HepG2 (cell line): Measurements from ENCODE around the gene HECA. TPM values are rescaled to one million over a fixed set of nuclear protein-coding genes. Genes with fewer than 3 reads are reported as not detected.

Source experiments
- CEBPG ChIP-seq: IDR thresholded peaks from 2 replicates; pipeline ENCODE4 v1.6.1; 2016
- FOXM1 ChIP-seq: sonication (generic); formaldehyde crosslinking; IDR thresholded peaks from 2 replicates; pipeline ENCODE4 v1.5.0; 2020; ENCODE audit warnings: missing genetic modification reagents
- KDM5A ChIP-seq: fragments of 200-600 bp; sonication (generic); IDR thresholded peaks from 2 replicates; pipeline ENCODE4 v1.7.0; 2018; ENCODE audit warnings: antibody characterized with exemption, mild to moderate bottlenecking, low read length, borderline replicate concordance
- MAZ ChIP-seq, 2 experiments: sonication (generic) in 1 of 2; formaldehyde crosslinking in 1 of 2; IDR thresholded peaks; 2 replicates each; pipeline versions ENCODE4 v1.5.0 to v1.6.1; 2012 to 2020; ENCODE audit warnings: low read depth in 2 of 2, mild to moderate bottlenecking in 2 of 2, borderline replicate concordance in 1 of 2, improper control_type of control experiment in 1 of 2, low read length in 1 of 2, missing genetic modification reagents in 1 of 2, moderate library complexity in 1 of 2
- NFYC ChIP-seq: IDR thresholded peaks from 2 replicates; pipeline ENCODE4 v1.6.1; 2016; ENCODE audit warnings: missing genetic modification reagents, missing compliant biosample characterization
- RXRA ChIP-seq: sonication (generic); formaldehyde crosslinking; IDR thresholded peaks from 2 replicates; pipeline ENCODE4 v1.5.1; 2020; ENCODE audit warnings: missing genetic modification reagents
- SOX13 ChIP-seq, 3 experiments: fragments of 450-650 bp in 1 of 3; sonication (generic) in 1 of 3; formaldehyde crosslinking in 1 of 3; IDR thresholded peaks in 2 of 3; conservative IDR thresholded peaks in 1 of 3; 2 replicates each; pipeline versions ENCODE4 v1.5.0 to v1.6.1; 2016 to 2020; ENCODE audit warnings: antibody characterized with exemption in 1 of 3, mild to moderate bottlenecking in 1 of 3, missing compliant biosample characterization in 1 of 3, missing genetic modification reagents in 1 of 3, moderate library complexity in 1 of 3
- SRY ChIP-seq: sonication (generic); formaldehyde crosslinking; IDR thresholded peaks from 2 replicates; pipeline ENCODE4 v1.8.0; 2022; ENCODE audit warnings: mild to moderate bottlenecking, missing genetic modification reagents
- STAG1 ChIP-seq: sonication (generic); formaldehyde crosslinking; IDR thresholded peaks from 2 replicates; pipeline ENCODE4 v1.4.0; 2020; ENCODE audit warnings: missing genetic modification reagents
- TP53 ChIP-seq: sonication (generic); formaldehyde crosslinking; conservative IDR thresholded peaks from 2 replicates; pipeline ENCODE4 v1.4.0; 2020; ENCODE audit warnings: missing genetic modification reagents
- ZFX ChIP-seq: sonication (generic); formaldehyde crosslinking; IDR thresholded peaks from 2 replicates; pipeline ENCODE4 v1.4.0; 2020; ENCODE audit warnings: mild to moderate bottlenecking, low read depth, missing genetic modification reagents, moderate library complexity
- ZNF317 ChIP-seq: sonication (generic); formaldehyde crosslinking; IDR thresholded peaks from 2 replicates; pipeline ENCODE4 v1.5.0; 2020; ENCODE audit warnings: mild to moderate bottlenecking, missing genetic modification reagents
- ZNF549 ChIP-seq: sonication (generic); formaldehyde crosslinking; IDR thresholded peaks from 2 replicates; pipeline ENCODE4 v1.5.0; 2020; ENCODE audit warnings: missing genetic modification reagents
- polyA plus RNA-seq, 8 experiments: library from polyadenylated mRNA; depleted of rRNA in 3 of 8; stranded (reverse) in 7 of 8; unstranded in 1 of 8; fragments of >200 nt; fragmentation: Illumina TruSeq in 4 of 8; extraction: Trizol in 4 of 8; gene quantifications; 2 replicates each; pipeline versions ENCODE4 v1.2.1 to v1.2.3, GENCODE V29; 2011 to 2016; ENCODE audit warnings: low read depth in 4 of 8, missing spikeins in 1 of 8, mixed read lengths in 1 of 8; ENCODE audit not compliant: insufficient read depth in 1 of 8
- total RNA-seq, 5 experiments: library from RNA; depleted of rRNA; stranded (reverse); fragments of >200 nt; fragmentation: Illumina TruSeq; extraction: Trizol; gene quantifications; 2 replicates each; pipeline ENCODE4 v1.2.3, GENCODE V29; 2016; ENCODE audit warnings: low read depth in 1 of 5
- TF ChIP-seq, protein P1 (sequence below): sonication (generic); formaldehyde crosslinking; IDR thresholded peaks from 2 replicates; pipeline ENCODE4 v1.9.0; 2021; ENCODE audit warnings: missing genetic modification reagents, borderline replicate concordance
- TF ChIP-seq, protein P2 (sequence below): IDR thresholded peaks from 2 replicates; pipeline ENCODE4 v1.6.1; 2016
- TF ChIP-seq, protein P3 (sequence below): sonication (generic); formaldehyde crosslinking; IDR thresholded peaks from 2 replicates; pipeline ENCODE4 v1.4.0; 2020; ENCODE audit warnings: missing genetic modification reagents
- TF ChIP-seq, protein P4 (sequence below): sonication (generic); formaldehyde crosslinking; IDR thresholded peaks from 2 replicates; pipeline ENCODE4 v1.5.0; 2020; ENCODE audit warnings: mild to moderate bottlenecking, missing genetic modification reagents
- TF ChIP-seq, protein P5 (sequence below): sonication (generic); formaldehyde crosslinking; IDR thresholded peaks from 2 replicates; pipeline ENCODE4 v1.8.1; 2023; ENCODE audit warnings: mild to moderate bottlenecking, missing genetic modification reagents

Gene HECA
- total and polyA plus RNA-seq, 2 of the 13 experiments (the other 11 are each of a cell fraction or from before 2014, with no cell fraction given) = 0.18 to 0.49 TPM

DNA sequence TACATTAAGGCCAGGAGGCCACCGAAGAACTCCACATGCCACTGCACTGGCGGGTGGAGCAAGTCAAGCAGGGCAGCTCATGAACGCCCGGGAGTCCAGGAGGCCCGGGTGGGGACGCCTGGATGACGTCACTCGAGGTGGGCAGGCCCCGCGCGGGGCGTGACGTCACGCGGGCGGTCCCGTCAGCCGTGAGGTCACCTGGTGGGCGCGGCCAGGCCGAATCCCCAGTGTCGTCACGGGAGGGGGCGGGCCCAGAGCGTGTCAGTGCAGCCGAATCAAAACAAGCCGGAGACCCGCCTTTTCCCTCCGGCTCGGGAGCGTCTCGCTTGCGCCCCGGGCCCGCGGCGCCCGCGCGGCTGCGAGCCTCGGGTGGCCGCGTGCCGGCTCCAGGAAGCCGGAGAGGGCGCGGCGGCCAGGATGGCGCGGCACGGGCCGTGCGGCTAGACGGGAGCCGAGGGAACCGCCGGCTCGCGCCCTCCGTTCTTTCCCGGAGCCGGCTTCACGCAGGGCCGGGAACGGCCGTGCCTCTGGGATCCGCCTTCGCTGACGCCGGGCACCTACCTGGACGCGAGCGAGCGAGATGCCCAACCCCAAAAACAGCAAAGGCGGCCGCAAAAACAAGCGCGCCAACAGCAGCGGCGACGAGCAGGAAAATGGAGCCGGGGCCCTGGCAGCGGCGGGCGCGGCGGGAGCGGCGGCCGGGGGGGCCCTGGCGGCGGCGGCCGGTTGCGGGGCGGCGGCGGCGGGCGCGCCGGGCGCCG, at the start of gene HECA (continued):
- TF ChIP-seq, protein P1, sequence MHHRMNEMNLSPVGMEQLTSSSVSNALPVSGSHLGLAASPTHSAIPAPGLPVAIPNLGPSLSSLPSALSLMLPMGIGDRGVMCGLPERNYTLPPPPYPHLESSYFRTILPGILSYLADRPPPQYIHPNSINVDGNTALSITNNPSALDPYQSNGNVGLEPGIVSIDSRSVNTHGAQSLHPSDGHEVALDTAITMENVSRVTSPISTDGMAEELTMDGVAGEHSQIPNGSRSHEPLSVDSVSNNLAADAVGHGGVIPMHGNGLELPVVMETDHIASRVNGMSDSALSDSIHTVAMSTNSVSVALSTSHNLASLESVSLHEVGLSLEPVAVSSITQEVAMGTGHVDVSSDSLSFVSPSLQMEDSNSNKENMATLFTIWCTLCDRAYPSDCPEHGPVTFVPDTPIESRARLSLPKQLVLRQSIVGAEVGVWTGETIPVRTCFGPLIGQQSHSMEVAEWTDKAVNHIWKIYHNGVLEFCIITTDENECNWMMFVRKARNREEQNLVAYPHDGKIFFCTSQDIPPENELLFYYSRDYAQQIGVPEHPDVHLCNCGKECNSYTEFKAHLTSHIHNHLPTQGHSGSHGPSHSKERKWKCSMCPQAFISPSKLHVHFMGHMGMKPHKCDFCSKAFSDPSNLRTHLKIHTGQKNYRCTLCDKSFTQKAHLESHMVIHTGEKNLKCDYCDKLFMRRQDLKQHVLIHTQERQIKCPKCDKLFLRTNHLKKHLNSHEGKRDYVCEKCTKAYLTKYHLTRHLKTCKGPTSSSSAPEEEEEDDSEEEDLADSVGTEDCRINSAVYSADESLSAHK (CRISPR knock-in tag) = peak; percentile 56; the same call in 1 of the 2 replicates
- TF ChIP-seq ZNF317 (no peak), MAZ (IDR thresholded peaks at IDR 0.05; ENCODE audit: borderline replicate concordance, low read depth, low read length) (no peak), MAZ (CRISPR knock-in tag; IDR thresholded peaks at IDR 0.05; ENCODE audit: low read depth) (0 out of 2 replicates have a peak, but pooled peaks have one; percentile 18), ZNF549 (CRISPR knock-in tag) (no peak), SOX13 (IDR thresholded peaks at IDR 0.05) (no peak), SOX13 (CRISPR knock-in tag; conservative IDR thresholded peaks at IDR 0.05 in 1 of 2, IDR thresholded peaks at IDR 0.05 in 1 of 2) (no peak), SRY (CRISPR knock-in tag) (no peak; the same call in 1 of the 2 replicates), STAG1 (CRISPR knock-in tag) (no peak), RXRA (peak; percentile 16; the same call in 1 of the 2 replicates), CEBPG (CRISPR knock-in tag) (no peak), NFYC (CRISPR knock-in tag) (no peak), TP53 (CRISPR knock-in tag) (no peak), ZFX (CRISPR knock-in tag) (peak; percentile 16; the same call in 1 of the 2 replicates), KDM5A (no peak), FOXM1 (CRISPR knock-in tag) (no peak)
- TF ChIP-seq, protein P2, sequence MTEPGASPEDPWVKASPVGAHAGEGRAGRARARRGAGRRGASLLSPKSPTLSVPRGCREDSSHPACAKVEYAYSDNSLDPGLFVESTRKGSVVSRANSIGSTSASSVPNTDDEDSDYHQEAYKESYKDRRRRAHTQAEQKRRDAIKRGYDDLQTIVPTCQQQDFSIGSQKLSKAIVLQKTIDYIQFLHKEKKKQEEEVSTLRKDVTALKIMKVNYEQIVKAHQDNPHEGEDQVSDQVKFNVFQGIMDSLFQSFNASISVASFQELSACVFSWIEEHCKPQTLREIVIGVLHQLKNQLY (CRISPR knock-in tag) = no peak
- TF ChIP-seq, protein P3, sequence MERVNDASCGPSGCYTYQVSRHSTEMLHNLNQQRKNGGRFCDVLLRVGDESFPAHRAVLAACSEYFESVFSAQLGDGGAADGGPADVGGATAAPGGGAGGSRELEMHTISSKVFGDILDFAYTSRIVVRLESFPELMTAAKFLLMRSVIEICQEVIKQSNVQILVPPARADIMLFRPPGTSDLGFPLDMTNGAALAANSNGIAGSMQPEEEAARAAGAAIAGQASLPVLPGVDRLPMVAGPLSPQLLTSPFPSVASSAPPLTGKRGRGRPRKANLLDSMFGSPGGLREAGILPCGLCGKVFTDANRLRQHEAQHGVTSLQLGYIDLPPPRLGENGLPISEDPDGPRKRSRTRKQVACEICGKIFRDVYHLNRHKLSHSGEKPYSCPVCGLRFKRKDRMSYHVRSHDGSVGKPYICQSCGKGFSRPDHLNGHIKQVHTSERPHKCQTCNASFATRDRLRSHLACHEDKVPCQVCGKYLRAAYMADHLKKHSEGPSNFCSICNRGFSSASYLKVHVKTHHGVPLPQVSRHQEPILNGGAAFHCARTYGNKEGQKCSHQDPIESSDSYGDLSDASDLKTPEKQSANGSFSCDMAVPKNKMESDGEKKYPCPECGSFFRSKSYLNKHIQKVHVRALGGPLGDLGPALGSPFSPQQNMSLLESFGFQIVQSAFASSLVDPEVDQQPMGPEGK (CRISPR knock-in tag) = no peak; the same call in 1 of the 2 replicates
- TF ChIP-seq, protein P4, sequence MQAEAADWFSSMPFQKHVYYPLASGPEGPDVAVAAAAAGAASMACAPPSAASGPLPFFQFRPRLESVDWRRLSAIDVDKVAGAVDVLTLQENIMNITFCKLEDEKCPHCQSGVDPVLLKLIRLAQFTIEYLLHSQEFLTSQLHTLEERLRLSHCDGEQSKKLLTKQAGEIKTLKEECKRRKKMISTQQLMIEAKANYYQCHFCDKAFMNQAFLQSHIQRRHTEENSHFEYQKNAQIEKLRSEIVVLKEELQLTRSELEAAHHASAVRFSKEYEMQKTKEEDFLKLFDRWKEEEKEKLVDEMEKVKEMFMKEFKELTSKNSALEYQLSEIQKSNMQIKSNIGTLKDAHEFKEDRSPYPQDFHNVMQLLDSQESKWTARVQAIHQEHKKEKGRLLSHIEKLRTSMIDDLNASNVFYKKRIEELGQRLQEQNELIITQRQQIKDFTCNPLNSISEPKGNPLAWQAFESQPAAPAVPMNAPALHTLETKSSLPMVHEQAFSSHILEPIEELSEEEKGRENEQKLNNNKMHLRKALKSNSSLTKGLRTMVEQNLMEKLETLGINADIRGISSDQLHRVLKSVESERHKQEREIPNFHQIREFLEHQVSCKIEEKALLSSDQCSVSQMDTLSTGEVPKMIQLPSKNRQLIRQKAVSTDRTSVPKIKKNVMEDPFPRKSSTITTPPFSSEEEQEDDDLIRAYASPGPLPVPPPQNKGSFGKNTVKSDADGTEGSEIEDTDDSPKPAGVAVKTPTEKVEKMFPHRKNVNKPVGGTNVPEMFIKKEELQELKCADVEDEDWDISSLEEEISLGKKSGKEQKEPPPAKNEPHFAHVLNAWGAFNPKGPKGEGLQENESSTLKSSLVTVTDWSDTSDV (CRISPR knock-in tag) = no peak
- TF ChIP-seq, protein P5, sequence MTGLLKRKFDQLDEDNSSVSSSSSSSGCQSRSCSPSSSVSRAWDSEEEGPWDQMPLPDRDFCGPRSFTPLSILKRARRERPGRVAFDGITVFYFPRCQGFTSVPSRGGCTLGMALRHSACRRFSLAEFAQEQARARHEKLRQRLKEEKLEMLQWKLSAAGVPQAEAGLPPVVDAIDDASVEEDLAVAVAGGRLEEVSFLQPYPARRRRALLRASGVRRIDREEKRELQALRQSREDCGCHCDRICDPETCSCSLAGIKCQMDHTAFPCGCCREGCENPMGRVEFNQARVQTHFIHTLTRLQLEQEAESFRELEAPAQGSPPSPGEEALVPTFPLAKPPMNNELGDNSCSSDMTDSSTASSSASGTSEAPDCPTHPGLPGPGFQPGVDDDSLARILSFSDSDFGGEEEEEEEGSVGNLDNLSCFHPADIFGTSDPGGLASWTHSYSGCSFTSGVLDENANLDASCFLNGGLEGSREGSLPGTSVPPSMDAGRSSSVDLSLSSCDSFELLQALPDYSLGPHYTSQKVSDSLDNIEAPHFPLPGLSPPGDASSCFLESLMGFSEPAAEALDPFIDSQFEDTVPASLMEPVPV (CRISPR knock-in tag) = 0 out of 2 replicates have a peak, but pooled peaks have one; percentile 37
